Testis (tissue), 2 donors: ENCODE results near the gene DHX16.

ENCODE experiments used
- POLR2A ChIP-seq: fragments of 450-650 bp; IDR thresholded peaks from one replicate; pipeline ENCODE4 v1.6.1; 2017; ENCODE audit warnings: antibody characterized with exemption, mild to moderate bottlenecking, moderate library complexity
- TF ChIP-seq, protein P1 (sequence below), 3 experiments: fragments of 450-650 bp in 2 of 3; fragments of 200-600 bp in 1 of 3; sonication (generic) in 1 of 3; IDR thresholded peaks; one replicate each; pipeline ENCODE4 v1.5.1; 2016 to 2019; ENCODE audit warnings: antibody characterized with exemption in 3 of 3, mild to moderate bottlenecking in 2 of 3, moderate library complexity in 1 of 3

DNA sequence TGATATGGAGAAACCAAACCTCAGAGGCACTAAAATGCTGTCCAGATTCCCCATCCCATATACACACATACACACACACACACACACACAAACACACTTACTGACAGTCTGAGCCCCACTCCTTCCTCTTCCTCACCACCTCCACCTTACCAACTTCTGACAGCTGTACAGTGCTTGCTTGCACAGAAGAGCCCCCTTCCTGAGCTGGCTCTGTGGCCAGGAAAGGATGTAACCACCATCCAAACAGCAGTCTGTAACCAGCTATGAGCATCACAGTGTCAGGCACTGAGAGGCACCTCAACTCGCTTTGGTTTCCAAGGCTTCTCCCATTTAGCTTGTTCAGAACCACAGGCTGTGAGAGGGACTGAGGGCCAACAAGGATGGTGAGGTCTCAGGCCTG, 31.8 kb downstream of the DHX16 start:
- TF ChIP-seq, protein P1, sequence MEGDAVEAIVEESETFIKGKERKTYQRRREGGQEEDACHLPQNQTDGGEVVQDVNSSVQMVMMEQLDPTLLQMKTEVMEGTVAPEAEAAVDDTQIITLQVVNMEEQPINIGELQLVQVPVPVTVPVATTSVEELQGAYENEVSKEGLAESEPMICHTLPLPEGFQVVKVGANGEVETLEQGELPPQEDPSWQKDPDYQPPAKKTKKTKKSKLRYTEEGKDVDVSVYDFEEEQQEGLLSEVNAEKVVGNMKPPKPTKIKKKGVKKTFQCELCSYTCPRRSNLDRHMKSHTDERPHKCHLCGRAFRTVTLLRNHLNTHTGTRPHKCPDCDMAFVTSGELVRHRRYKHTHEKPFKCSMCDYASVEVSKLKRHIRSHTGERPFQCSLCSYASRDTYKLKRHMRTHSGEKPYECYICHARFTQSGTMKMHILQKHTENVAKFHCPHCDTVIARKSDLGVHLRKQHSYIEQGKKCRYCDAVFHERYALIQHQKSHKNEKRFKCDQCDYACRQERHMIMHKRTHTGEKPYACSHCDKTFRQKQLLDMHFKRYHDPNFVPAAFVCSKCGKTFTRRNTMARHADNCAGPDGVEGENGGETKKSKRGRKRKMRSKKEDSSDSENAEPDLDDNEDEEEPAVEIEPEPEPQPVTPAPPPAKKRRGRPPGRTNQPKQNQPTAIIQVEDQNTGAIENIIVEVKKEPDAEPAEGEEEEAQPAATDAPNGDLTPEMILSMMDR (IDR thresholded peaks at IDR 0.05) = no peak
- no peak for TF ChIP-seq POLR2A
